ENCODE data around the gene GHRL.
"Not testable (repeated sequence)": the region's sequence is repeated elsewhere in the genome, so short reads cannot be mapped to it uniquely, and the experiment has no call there.

Gene GHRL

GRCh38 chr3:10273702-10274305, 18.9 kb downstream of the GHRL start:
- no peak for DNase-seq (ENCODE audit: low read depth)

DNA sequence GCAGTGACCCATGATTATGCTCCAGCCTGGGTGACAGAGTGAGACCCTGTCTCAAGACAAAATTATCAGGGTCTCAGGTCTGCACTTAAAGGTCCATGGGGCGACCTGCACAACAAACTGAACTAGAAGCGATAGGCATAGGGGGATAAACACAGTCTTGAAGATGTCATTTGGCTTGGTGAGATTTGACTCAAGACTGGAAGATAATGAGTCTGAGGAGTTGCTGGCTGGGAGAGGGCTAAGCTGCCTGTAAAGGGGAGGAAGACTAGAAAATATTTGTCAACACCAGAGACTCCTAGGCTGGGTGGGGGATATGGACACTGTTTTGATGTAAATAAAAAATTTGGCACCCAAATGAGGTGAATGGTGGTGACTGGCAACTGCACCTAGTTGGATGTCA, 19.8 kb downstream of the GHRL start:
- DNase-seq (ENCODE audit: low read depth): no peak

GRCh38 chr3:10272476-10272875, 20.3 kb downstream of the GHRL start:
- DNase-seq (ENCODE audit: low read depth): not testable (repeated sequence)

DNA sequence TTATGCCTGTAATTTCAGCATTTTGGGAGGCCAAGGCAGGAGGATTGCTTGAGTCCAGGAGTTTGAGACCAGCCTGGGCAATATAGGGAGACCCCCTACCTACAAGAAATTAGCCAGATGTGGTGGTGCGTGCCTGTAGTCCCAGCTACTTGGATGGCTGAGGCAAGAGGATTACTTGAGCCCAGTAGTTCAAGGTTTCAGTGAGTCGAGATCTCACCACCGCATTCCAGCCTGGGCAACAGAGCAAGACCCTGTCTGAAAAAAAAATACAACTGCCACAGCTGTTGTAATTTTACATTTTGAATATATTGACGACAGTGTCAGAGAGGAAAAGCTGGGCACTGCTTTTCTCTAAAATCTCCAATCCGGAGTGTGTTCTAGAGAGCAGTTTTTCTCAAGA, 23.3 kb downstream of the GHRL start:
- DNase-seq (ENCODE audit: low read depth): no peak

- DNase-seq (ENCODE audit: low read depth): no peak
These were observed 23.8 kb downstream of the GHRL start for GRCh38 chr3:10268930-10269329.

DNA sequence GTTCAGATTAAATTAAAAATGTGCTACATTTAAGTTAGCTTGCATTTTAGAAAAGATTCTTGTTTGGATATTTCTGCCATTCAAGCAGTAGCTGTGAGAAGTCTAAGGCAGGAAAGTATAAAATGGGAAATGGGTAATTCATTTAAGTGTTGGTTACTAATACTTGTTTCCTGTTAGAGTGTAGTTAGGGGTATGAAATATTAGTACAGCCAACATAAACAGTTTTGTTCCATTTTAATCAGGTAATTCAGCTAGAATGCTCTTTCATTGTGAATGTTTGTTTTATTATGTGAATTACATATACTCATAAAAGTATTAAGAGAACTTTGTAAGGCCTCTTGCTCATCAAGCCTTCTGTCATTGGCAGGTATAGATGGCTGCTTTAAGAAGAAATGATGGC, 24.6 kb downstream of the GHRL start:
- no peak for DNase-seq (ENCODE audit: low read depth)

DNA sequence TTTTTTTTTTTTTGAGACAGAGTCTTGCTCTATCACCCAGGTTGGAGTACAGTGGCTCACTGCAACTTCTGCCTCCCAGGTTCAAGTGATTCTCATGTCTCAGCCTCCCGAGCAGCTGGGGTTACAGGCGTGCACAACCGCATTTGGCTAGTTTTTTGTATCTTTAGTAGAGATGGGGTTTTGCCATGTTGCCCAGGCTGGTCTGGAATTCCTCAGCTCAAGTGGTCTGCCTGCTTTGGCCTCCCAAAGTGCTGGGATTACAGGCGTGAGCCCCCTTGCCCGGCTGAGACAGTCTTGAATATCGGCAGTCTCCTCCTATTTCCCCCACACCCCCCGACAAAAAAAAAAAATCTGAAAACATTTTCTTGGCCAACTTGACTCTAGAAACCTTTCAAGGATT, 25.8 kb downstream of the GHRL start:
- not testable (repeated sequence) for DNase-seq (ENCODE audit: low read depth)

GRCh38 chr3:10265833-10266232, 26.9 kb downstream of the GHRL start:
- no peak for DNase-seq (ENCODE audit: low read depth)

- peak; percentile 52 for DNase-seq (ENCODE audit: low read depth)
These were observed 28.9 kb downstream of the GHRL start for GRCh38 chr3:10263646-10264363.

DNA sequence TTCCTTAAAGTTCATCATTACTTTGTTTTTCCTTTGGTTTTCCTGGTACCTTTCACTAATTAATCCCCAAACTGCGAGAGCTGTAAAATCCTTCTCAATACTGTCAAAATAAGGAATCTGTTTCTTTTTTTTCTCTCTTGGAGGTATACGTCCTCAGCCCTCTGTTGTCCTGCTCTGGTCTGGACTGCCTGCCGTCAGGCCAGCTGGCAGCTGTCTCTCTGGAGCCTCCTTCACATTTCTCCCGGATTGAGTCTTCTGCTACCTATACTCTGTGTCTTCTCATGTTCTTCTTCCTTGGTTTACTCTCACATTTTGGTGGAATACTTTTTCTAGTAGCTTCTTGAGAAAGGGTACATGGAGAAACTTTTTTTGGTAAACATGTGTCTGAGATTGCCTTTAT, 30.7 kb downstream of the GHRL start:
- DNase-seq (ENCODE audit: low read depth): no peak

GRCh38 chr3:10260211-10260701, 32.5 kb downstream of the GHRL start:
- DNase-seq (ENCODE audit: low read depth): no peak

DNA sequence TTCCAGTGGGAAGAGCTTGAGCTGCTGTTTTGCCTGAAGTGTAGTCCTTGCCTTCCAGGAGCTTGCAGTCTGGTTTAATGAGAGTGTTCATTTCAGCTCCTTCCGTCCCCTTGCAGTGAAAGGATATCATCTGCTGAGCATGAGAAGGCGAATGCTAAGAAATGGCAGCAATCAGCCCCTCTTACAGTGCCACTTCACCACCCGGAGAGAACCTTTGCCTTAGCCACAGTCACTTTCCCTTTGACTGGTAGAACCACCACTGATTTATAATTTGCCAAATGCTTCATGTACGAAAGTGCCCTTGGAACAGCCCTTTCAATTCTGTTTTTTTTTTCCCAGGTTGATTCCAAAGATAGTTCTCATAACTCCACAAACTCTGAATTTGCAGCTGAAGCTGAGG, 32.9 kb downstream of the GHRL start:
- no peak for DNase-seq (ENCODE audit: low read depth)

DNA sequence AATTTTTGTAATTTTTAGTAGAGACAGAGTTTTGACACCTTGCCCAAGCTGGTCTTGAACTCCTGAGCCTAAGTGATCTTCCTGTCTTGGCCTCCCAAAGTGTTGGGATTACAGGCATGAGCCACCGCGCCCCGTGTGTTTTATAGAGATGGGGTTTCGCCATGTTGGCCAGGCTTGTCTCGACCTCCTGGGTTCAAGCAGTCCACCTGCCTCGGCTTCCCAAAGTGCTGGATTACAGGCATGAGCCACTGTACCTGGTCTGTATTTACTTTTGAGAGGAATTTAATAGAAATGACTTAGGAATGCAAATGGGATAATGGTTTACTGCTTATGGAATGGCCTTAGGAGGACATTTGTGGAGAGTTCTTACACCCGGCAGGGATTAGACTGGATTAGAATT, 33.7 kb downstream of the GHRL start:
- no peak for DNase-seq (ENCODE audit: low read depth)

GRCh38 chr3:10255835-10256234, 36.9 kb downstream of the GHRL start:
- DNase-seq (ENCODE audit: low read depth): no peak

DNA sequence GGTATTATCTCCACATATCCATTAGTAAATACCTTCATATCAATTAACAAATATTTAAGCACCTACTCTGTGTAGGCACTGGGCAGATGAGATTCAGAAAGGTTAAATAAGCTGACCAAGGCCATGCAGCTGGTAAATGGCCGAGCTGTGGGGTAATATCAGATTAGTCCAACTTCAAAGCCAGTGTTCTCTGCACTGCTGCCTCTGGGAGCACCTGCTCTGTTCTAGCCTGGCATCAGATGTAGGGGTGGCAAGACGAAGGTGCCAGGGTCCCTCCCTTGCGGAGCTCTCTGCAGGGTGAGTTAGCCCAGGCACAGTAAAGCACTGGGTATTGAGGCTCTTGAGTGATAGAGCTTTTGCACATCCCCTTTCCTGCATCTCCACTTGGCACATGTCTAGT, 39.0 kb downstream of the GHRL start:
- DNase-seq (ENCODE audit: low read depth): no peak

DNA sequence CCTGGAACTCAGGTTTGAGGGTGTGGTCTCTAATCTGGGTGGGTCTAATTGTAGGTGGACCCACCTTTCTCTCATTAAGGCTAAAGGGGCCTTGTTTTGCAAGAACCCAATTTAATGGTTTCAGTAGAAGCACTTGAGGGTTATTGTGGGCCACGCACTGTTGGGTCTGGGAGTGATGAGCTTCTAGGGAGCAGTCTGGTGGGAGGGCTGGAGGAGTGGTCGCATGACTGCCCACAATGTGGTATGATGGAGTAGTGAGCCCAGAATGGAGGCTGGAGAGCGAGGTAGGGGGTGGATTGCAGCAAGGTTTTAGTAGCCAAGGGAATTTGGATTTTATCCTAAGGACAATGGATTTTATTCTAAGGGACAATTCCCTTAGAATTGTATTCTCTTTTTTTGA, 41.7 kb downstream of the GHRL start:
- no peak for DNase-seq (ENCODE audit: low read depth)

DNA sequence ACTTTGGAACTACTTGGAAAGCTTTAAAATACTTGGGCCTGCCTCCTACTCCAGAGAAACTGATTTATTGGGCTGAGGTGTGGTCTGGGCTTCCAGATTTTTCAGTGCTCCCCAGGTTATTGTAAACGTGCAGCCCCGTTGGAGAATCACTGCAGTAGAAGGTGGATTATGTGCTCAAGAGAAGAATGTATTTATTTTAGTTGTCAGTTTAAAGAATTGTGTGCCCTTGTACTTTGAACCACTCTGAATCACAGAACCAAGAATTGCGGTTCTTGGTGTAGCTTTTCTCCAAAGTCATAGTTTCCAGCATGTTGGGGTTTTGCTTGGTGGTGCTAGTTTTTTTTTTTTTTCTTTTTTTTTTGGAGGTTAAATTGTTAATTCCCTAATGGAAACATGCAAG, 42.9 kb downstream of the GHRL start:
- DNase-seq (ENCODE audit: low read depth): no peak

DNA sequence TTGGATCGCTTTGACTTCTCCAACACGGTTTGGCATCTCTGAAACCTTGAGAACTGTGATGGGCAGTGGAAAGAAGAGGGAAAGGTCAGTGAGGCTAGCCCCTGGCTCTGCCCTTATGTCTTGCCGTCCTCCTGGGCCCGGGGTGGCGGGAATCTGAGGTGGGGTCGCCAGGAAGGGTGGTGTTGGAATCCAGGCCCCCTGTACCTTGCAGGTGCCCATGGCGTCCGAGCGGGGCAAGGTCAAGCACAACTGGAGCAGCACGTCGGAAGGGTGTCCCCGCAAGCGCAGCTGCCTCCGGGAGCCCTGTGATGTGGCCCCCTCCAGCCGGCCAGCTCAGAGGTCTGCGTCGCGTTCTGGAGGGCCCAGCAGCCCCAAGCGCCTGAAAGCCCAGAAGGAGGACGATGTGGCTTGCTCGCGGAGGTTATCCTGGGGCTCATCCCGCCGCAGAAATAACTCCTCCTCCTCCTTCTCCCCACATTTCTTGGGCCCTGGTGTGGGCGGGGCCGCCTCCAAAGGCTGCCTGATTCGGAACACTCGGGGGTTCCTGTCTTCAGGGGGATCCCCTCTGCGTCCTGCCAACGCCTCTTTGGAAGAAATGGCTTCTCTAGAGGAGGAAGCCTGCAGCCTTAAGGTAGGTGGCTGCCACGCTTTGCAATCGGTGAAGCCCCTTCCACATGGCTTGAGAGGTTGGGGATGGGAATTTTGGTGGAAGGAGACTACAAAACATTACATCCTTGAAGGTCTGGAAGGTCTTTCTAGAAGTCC, 43.6 kb downstream of the GHRL start:
- DNase-seq (ENCODE audit: low read depth): peak; percentile 43

- peak; percentile 90 for DNase-seq (ENCODE audit: low read depth)
These were observed 44.4 kb downstream of the GHRL start, which contains the start of gene TATDN2 for GRCh38 chr3:10248184-10248983. Gene TATDN2, plus strand, starts transcription at chr3:10248459. Its CDS starts 742 bp downstream, at chr3:10249201.

GRCh38 chr3:10247679-10248183, 45.0 kb downstream of the GHRL start:
- DNase-seq (ENCODE audit: low read depth): no peak

- DNase-seq (ENCODE audit: low read depth): no peak
These were observed 47.5 kb downstream of the GHRL start for GRCh38 chr3:10245081-10245712.

All from stimulated activated CD8-positive, alpha-beta memory T cell treated with anti-CD3 and anti-CD28 coated beads, Interleukin-4, amount 100 ng/mL, for 24 hours (primary cell).